Keratinocyte (primary cell): ENCODE results near the gene SLC9A8. TPM values are rescaled to one million over a fixed set of nuclear protein-coding genes. Genes with fewer than 3 reads are reported as not detected.

Source experiments
- DNase-seq: peaks from one replicate; pipeline ENCODE4 v3.0.0-alpha.2; 2011; ENCODE audit warnings: low read depth, missing footprints, low spot score
- FAIRE-seq: peaks from 2 replicates; lab custom pipeline; 2011; peaks lifted over from hg19 to GRCh38; lab: Jason Lieb, UNC
- H2AFZ ChIP-seq: 2 replicates; pipeline ENCODE4 v1.6.0; 2012; ENCODE audit warnings: low read length, control low read depth, inconsistent platforms; ENCODE audit not compliant: control insufficient read depth
- H3K27ac ChIP-seq: 2 replicates; pipeline ENCODE4 v1.5.1; 2011; ENCODE audit warnings: low read length; ENCODE audit not compliant: control insufficient read depth, insufficient read depth
- H3K27me3 ChIP-seq: 3 replicates; pipeline ENCODE4 v1.6.0; 2011; ENCODE audit warnings: low read length; ENCODE audit not compliant: control insufficient read depth, insufficient read depth; ENCODE audit errors: extremely low read depth
- H3K36me3 ChIP-seq, 2 experiments: 2 replicates in 1 of 2; 3 replicates in 1 of 2; pipeline ENCODE4 v1.5.1; 2011; ENCODE audit warnings: low read length in 2 of 2, mild to moderate bottlenecking in 1 of 2; ENCODE audit not compliant: control insufficient read depth in 2 of 2, insufficient read depth in 2 of 2; ENCODE audit errors: extremely low read depth in 1 of 2
- H3K4me1 ChIP-seq: 3 replicates; pipeline ENCODE4 v1.5.1; 2011; ENCODE audit warnings: low read length; ENCODE audit not compliant: control insufficient read depth, insufficient read depth; ENCODE audit errors: extremely low read depth
- H3K4me2 ChIP-seq: 3 replicates; pipeline ENCODE4 v1.6.0; 2011; ENCODE audit warnings: low read depth, low read length; ENCODE audit not compliant: control insufficient read depth, insufficient read depth; ENCODE audit errors: extremely low read depth
- H3K4me3 ChIP-seq, 3 experiments: fragments of 200-600 bp in 1 of 3; sonication (generic) in 1 of 3; 2 replicates in 2 of 3; 3 replicates in 1 of 3; pipeline ENCODE4 v1.5.1; 2011 to 2016; ENCODE audit warnings: low read length in 3 of 3, mild to moderate bottlenecking in 3 of 3, control low read depth in 2 of 3, inconsistent platforms in 1 of 3, low read depth in 1 of 3, mixed read lengths in 1 of 3, mixed run types in 1 of 3, moderate library complexity in 1 of 3; ENCODE audit not compliant: control insufficient read depth in 2 of 3, insufficient read depth in 2 of 3; ENCODE audit errors: extremely low read depth in 1 of 3
- H3K79me2 ChIP-seq: 2 replicates; pipeline ENCODE4 v1.6.0; 2012; ENCODE audit warnings: low read length; ENCODE audit not compliant: control insufficient read depth, insufficient read depth
- H3K9ac ChIP-seq: 3 replicates; pipeline ENCODE4 v1.6.0; 2011; ENCODE audit warnings: low read length; ENCODE audit not compliant: control insufficient read depth, insufficient read depth; ENCODE audit errors: extremely low read depth
- H3K9me1 ChIP-seq: 3 replicates; pipeline ENCODE4 v1.6.0; 2011; ENCODE audit warnings: low read length; ENCODE audit not compliant: control insufficient read depth, insufficient read depth; ENCODE audit errors: extremely low read depth
- H3K9me3 ChIP-seq: 2 replicates; pipeline ENCODE4 v1.5.1; 2012; ENCODE audit warnings: low read depth, low read length; ENCODE audit not compliant: control insufficient read depth
- H4K20me1 ChIP-seq: 3 replicates; pipeline ENCODE4 v1.6.0; 2011; ENCODE audit warnings: low read length; ENCODE audit not compliant: control insufficient read depth, insufficient read depth; ENCODE audit errors: extremely low read depth
- CTCF ChIP-seq, 3 experiments: IDR thresholded peaks in 1 of 3; conservative IDR thresholded peaks in 1 of 3; optimal IDR thresholded peaks in 1 of 3; 2 replicates in 2 of 3; 3 replicates in 1 of 3; pipeline versions ENCODE3 to v1.5.1; 2011; ENCODE audit warnings: low read length in 3 of 3, mild to moderate bottlenecking in 3 of 3, moderate library complexity in 2 of 3, control low read depth in 1 of 3, inconsistent platforms in 1 of 3; ENCODE audit not compliant: insufficient read depth in 2 of 3; ENCODE audit errors: extremely low read depth in 1 of 3
- EZH2 ChIP-seq: IDR thresholded peaks from one replicate; pipeline ENCODE4 v1.6.1; 2012; ENCODE audit warnings: inconsistent platforms, mild to moderate bottlenecking, low read length, moderate library complexity
- dilution Hi-C: fragments of 300-500 bp; cut with MboI; formaldehyde crosslinking; loops from one replicate; pipeline ENCODE4 v1.7.0; 2020; ENCODE audit warnings: low sequenced_read_pairs; ENCODE audit not compliant: extremely low pct_ligation_motif_present
- polyA plus RNA-seq, 5 experiments: library from polyadenylated mRNA; depleted of rRNA in 3 of 5; stranded (reverse) in 3 of 5; stranded (forward) in 1 of 5; unstranded in 1 of 5; fragments of >200 nt; gene quantifications; 1 replicate in 1 of 5; 2 replicates in 3 of 5; 3 replicates in 1 of 5; pipeline versions ENCODE4 v1.2.1 to v1.2.3, GENCODE V29; 2011 to 2012; ENCODE audit warnings: missing spikeins in 2 of 5, low read depth in 1 of 5, low replicate concordance in 1 of 5

SLC9A8 gene
- polyA plus RNA-seq, 1 donor (not counting 4 experiments of a cell fraction or from before 2014, with no cell fraction given): 1.9 TPM

- H3K27ac ChIP-seq: peak overlapping the region; percentile 27
- dilution Hi-C loops: no loop called here
Observed at GRCh38 chr20:49850463-49851230, 38.0 kb downstream of the SLC9A8 start.

DNA sequence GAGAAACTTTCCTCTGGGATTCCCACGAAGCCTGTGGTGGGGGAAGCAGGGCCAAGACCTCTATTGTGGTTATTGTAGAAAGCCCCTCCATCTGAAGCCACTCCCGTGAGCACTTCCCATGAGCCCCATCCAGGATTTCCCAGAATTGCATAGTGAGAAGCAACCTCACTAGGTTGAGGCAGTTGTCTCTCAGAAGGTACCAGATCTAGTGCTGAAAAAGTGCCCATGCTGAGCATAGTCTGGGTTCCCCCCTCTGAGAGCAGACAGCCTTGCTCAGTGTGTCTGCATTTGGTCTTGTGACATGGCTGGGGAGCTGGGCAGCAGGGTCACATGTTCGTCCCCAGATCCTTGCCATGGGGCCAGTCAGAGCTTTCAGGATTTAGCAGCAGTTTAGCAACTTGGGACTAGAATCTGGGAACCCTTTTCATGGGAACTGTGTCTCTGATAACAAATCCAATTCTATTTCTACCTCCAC, 38.6 kb downstream of the SLC9A8 start:
- no peak for FAIRE-seq
- no peak overlapping the region for H3K27ac ChIP-seq

More at GRCh38 chr20:49850463-49851230, 38.0 kb downstream of the SLC9A8 start:
- FAIRE-seq: no peak
- no peak overlapping the region for H3K4me3 ChIP-seq
- peaks cover 23% of the 10 kb centered on the region for H3K4me1 ChIP-seq
- peak overlapping the region; percentile 42 for H3K4me2 ChIP-seq
- H3K36me3 ChIP-seq: peaks cover 3 to 10% of the 10 kb centered on the region in 2 experiments
- no peaks in the 10 kb centered on the region for H3K9me3 ChIP-seq
- TF ChIP-seq CTCF (optimal IDR thresholded peaks at IDR 0.05 in 1 of 3, IDR thresholded peaks at IDR 0.05 in 1 of 3, conservative IDR thresholded peaks at IDR 0.05 in 1 of 3; ENCODE audit: extremely low read depth in 1 of 3, insufficient read depth in 2 of 3, low read length in 3 of 3) (no peak), EZH2 (no peak)
- no peak for DNase-seq
- H2AFZ ChIP-seq: no peak overlapping the region
- H3K79me2 ChIP-seq: no peaks in the 10 kb centered on the region
- no peak overlapping the region for H3K9ac ChIP-seq
- H3K9me1 ChIP-seq: no peaks in the 10 kb centered on the region
- H4K20me1 ChIP-seq: no peaks in the 10 kb centered on the region
- no peaks in the 10 kb centered on the region for H3K27me3 ChIP-seq

More for the DNA sequence above, 38.6 kb downstream of the SLC9A8 start:
- H3K4me3 ChIP-seq: no peak overlapping the region
- peaks cover 23% of the 10 kb centered on the region for H3K4me1 ChIP-seq
- H3K27me3 ChIP-seq: no peaks in the 10 kb centered on the region
- dilution Hi-C loops: no loop called here
- no peak overlapping the region for H3K9ac ChIP-seq
- H4K20me1 ChIP-seq: no peaks in the 10 kb centered on the region
- TF ChIP-seq CTCF (optimal IDR thresholded peaks at IDR 0.05 in 1 of 3, IDR thresholded peaks at IDR 0.05 in 1 of 3, conservative IDR thresholded peaks at IDR 0.05 in 1 of 3; ENCODE audit: extremely low read depth in 1 of 3, insufficient read depth in 2 of 3, low read length in 3 of 3) (no peak), EZH2 (no peak)
- no peaks in the 10 kb centered on the region for H3K9me3 ChIP-seq
- no peak for DNase-seq
- H3K4me2 ChIP-seq: no peak overlapping the region
- H2AFZ ChIP-seq: no peak overlapping the region
- H3K79me2 ChIP-seq: no peaks in the 10 kb centered on the region
- H3K36me3 ChIP-seq: peaks cover 9 to 13% of the 10 kb centered on the region in 2 experiments
- H3K9me1 ChIP-seq: no peaks in the 10 kb centered on the region
